GM04504 (cell line): Measurements from ENCODE around the gene CD83.

Experiments
- DNase-seq: peaks from one replicate; pipeline ENCODE4 v3.0.0-alpha.2; 2012; ENCODE audit warnings: low read depth

Gene CD83

GRCh38 chr6:14091339-14091978 is 26.1 kb upstream of the CD83 start:
- DNase-seq, result no peak

GRCh38 chr6:14092316-14092715 is 25.3 kb upstream of the CD83 start:
- no peak for DNase-seq

GRCh38 chr6:14092838-14093789 is 24.5 kb upstream of the CD83 start:
- DNase-seq, result no peak

GRCh38 chr6:14094721-14095120 is 22.9 kb upstream of the CD83 start:
- DNase-seq, result no peak

GRCh38 chr6:14095437-14095836 is 22.1 kb upstream of the CD83 start:
- no peak for DNase-seq

- DNase-seq, result no peak
Observed at GRCh38 chr6:14100138-14100537, 17.4 kb upstream of the CD83 start.

- no peak for DNase-seq
Observed at GRCh38 chr6:14100966-14101365, 16.6 kb upstream of the CD83 start.

- no peak for DNase-seq
Observed at GRCh38 chr6:14102383-14102782, 15.2 kb upstream of the CD83 start.

- no peak for DNase-seq
Observed at GRCh38 chr6:14105547-14105946, 12.0 kb upstream of the CD83 start.

- DNase-seq, result no peak
Observed at GRCh38 chr6:14107000-14107399, 10.6 kb upstream of the CD83 start.

- DNase-seq, result no peak
Observed at GRCh38 chr6:14107711-14108494, 9.7 kb upstream of the CD83 start.

- DNase-seq, result no peak
Observed at GRCh38 chr6:14108571-14109410, 8.8 kb upstream of the CD83 start.

GRCh38 chr6:14109411-14109826 is 8.2 kb upstream of the CD83 start:
- DNase-seq, result no peak

- DNase-seq, result no peak
Observed at GRCh38 chr6:14110001-14110818, 7.4 kb upstream of the CD83 start.

- DNase-seq, result no peak
Observed at GRCh38 chr6:14113976-14114375, 3.6 kb upstream of the CD83 start.

GRCh38 chr6:14118091-14118439 is 493 bp downstream of the CD83 start:
- DNase-seq, result no peak

- DNase-seq, result no peak
Observed at GRCh38 chr6:14118446-14118845, 874 bp downstream of the CD83 start.

GRCh38 chr6:14119784-14120183 is 2.2 kb downstream of the CD83 start:
- no peak for DNase-seq

- no peak for DNase-seq
Observed at GRCh38 chr6:14120546-14120945, 3.0 kb downstream of the CD83 start.

GRCh38 chr6:14121936-14122344 is 4.4 kb downstream of the CD83 start:
- DNase-seq, result no peak
